NCI-H1048 (cell line): Measurements from ENCODE around the gene ITGAX.
"Not testable (repeated sequence)": the region's sequence is repeated elsewhere in the genome, so short reads cannot be mapped to it uniquely, and the experiment has no call there.

Source experiments
- DNase-seq: peaks from one replicate; lab custom pipeline; 2025; lab: John Stamatoyannopoulos, UW

Gene ITGAX

DNA sequence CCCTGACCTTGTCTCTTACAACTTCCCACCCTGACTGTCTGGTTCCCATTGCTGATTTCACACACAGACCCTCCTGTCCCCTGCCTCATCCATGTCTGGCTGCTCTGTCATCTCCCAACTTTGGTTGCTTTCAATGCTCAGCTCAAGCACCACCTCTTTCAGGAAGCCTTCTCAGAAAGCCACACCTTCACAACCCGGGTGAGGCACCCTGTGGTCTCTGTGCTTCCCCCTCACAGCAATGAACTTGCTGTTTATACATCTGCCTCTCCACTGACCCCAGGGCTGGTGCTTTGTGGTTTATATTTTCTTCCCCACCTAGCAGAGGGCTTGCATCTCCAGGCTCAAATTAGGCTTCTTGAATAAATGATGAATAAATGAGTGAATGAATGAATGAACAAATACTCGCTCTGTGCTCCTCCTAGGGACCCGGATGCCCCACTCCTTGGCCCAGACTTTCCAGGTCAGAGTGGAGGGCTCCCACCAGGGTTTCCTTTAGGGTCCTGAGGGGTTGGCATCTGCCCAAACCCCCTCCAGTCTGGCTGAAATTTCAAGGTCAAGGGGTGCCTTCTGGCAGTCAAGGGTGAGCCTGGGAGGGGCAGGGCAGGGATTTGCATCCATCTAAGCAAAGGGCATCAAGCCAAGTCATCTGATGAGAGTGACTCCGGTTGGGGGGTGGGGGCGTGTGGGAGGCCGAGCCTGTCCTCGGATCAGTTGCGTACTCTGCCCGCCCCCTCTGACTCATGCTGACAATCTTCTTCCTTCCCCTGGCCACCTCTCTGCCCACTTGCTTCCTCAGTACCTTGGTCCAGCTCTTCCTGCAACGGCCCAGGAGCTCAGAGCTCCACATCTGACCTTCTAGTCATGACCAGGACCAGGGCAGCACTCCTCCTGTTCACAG lies at the start of gene ITGAX:
ITGAX (plus strand) TSS at position 783 of the 898 bp plus-strand sequence; CDS start at position 862, 79 bp downstream.
- no peak for DNase-seq

DNA sequence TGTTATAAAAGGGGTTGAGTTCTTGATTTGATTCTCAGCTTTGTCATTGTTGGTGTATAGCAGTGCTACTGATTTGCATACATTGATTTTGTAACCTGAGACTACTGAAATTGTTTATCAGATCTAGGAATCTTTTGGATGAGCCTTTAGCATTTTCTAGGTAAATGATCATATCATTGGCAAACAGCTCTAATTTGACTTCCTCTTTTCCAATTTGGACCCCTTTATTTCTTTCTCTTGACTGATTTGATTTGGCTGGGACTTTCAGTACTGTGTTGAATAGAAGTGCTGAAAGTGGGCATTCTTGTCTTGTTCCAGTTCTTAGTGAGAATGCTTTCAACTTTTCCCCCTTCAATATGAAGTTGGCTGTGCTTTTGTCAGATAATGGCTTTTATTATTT lies 49.8 kb upstream of the ITGAX start:
- DNase-seq, result no peak

DNA sequence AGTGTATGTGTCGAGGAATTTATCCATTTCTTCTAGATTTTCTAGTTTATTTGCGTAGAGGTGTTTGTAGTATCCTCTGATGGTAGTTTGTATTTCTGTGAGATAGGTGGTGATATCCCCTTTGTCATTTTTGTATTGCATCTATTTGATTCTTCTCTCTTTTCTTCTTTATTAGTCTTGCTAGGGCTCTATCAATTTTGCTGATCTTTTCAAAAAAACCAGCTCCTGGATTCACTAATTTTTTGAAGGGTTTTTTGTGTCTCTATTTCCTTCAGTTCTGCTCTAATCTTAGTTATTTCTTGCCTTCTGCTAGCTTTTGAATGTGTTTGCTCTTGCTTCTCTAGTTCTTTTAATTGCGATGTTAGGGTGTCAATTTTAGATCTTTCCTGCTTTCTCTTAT lies 46.6 kb upstream of the ITGAX start:
- not testable (repeated sequence) for DNase-seq

DNA sequence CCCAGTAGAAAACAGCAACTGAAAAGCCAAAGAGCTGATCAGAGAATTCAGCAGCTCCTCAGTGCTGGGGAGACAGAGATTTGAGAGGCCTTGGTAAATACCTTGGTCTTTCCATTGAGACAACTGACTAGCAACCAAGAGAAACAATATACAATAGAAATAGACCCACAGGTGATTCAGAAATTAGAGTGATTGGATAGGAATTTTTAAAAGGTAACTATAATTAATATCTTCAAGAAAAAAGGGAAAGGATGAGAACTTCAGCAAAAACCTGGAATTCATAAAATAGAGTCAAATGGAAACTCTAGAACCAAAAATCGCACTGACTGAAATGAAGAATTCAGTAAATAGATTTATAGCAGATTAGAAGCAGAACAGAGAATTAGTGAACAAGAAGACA lies 32.5 kb upstream of the ITGAX start:
- DNase-seq, result no peak

GRCh38 chr16:31323959-31324629 lies 30.9 kb upstream of the ITGAX start:
- no peak for DNase-seq

GRCh38 chr16:31325171-31325570 lies 29.8 kb upstream of the ITGAX start:
- no peak for DNase-seq

DNA sequence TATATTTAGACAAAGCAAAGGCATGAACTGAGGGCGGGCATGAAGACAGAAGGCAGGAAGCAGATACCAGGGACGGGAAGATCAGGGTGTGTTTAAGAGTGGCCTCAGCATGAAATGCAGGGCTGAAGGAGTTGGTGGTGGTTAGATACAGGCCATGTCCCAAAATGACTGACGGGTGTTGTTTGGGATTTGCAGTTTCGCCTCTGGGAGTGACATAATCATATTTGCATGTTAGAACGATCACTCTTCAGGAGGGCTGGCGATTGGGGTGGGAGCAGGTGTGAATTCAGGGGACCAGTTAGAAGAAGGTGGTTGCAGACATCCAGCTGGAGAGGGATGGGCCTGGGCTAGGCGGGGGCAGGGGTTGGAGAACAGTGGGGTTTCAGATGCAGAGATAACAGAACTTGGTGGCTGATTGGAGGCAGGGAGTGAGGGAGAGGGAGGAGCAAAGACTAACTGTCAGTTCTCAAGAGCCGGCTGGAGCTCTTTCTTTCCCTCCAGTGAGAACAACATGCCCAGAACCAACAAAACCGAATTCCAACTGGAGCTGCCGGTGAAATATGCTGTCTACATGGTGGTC lies 27.2 kb upstream of the ITGAX start:
- no peak for DNase-seq

DNA sequence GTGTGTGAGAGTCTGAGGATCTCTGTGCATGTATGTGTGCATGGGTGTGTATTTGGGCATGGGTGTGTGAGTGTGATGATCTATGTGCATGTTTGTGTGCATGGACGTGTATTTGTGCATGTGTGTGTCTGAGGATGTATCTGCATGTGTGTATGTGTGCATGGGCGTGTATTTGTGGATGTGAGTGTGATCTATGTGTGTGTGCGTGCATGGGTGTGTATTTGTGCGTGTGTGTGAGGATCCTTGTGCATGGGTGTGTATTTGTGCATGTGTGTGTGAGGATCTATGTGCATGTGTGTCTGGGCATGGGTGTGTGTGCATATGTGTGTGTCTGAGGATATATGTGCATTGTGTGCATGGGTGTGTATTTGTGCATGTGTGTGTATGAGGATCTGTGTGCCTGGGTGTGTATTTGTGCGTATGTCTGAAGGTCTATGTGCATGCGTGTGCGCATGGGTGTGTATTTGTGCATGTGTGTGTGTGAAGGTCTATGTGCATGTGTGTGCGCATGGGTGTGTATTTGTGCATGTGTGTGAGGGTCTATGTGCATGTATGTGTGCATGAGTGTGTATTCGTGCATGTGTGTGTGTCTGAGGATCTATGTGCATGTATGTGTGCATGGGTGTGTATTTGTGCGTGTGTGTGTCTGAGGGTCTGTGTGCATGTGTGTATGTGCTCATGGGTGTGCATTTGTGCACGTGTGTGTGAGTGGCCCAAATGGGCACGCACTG lies 26.5 kb upstream of the ITGAX start:
- no peak for DNase-seq

- no peak for DNase-seq
These were observed 25.1 kb upstream of the ITGAX start for GRCh38 chr16:31329671-31330552.

GRCh38 chr16:31330553-31330890 lies 24.5 kb upstream of the ITGAX start:
- no peak for DNase-seq

GRCh38 chr16:31331141-31331764 lies 23.7 kb upstream of the ITGAX start:
- no peak for DNase-seq

DNA sequence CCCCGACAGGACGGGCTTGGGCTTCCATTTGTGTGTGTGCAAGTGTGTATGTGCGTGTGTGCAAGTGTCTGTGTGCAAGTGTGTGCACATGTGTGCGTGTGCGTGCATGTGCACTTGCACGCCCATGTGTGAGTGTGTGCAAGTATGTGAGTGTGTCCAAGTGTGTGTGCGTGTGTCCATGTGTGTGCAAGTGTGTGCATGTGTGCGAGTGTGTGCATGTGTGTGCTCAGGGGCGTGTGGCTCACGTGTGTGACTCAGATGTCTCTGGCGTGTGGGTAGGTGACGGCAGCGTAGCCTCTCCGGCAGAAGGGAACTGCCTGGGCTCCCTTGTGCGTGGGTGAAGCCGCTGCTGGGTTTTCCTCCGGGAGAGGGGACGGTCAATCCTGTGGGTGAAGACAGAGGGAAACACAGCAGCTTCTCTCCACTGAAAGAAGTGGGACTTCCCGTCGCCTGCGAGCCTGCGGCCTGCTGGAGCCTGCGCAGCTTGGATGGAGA lies 23.1 kb upstream of the ITGAX start:
- no peak for DNase-seq

- DNase-seq, result no peak
These were observed 22.4 kb upstream of the ITGAX start for GRCh38 chr16:31332544-31332943.

GRCh38 chr16:31333686-31334649 lies 21.0 kb upstream of the ITGAX start:
- no peak for DNase-seq

GRCh38 chr16:31334934-31335333 lies 20.0 kb upstream of the ITGAX start:
- DNase-seq, result no peak

GRCh38 chr16:31335431-31335830 lies 19.5 kb upstream of the ITGAX start:
- no peak for DNase-seq

- not testable (repeated sequence) for DNase-seq
These were observed 16.8 kb upstream of the ITGAX start for GRCh38 chr16:31338166-31338685.

GRCh38 chr16:31344712-31345111 lies 10.3 kb upstream of the ITGAX start:
- DNase-seq, result no peak

DNA sequence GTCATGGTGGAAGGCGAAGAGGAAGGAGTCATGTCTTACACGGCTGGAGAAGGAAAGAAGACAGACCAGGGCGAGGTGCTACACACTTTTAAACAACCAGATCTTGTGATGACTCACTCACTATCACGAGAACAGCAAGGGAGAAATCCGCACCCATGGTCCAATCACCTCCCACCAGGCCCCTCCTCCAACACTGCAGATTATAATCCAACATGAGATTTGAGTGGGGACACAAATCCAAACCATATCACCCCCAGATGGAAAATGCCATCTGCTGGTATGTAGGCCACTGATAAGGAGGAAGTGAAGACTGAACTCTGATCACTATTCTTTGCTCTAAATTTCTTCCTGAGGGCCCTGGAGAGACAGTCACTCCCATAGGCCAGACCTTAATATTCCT lies 7.5 kb upstream of the ITGAX start:
- no peak for DNase-seq
